H9 (cell line): ENCODE results near the gene BRF1. TPM values are rescaled to one million over a fixed set of nuclear protein-coding genes. Genes with fewer than 3 reads are reported as not detected.

ENCODE experiments used
- DNase-seq: peaks from one replicate; pipeline ENCODE4 v3.0.0-alpha.2; 2017
- H2AFZ ChIP-seq: one replicate; pipeline ENCODE4 v1.6.1; 2013; ENCODE audit warnings: mild to moderate bottlenecking, low read length, control low read depth, moderate library complexity
- H2AK5ac ChIP-seq: 2 replicates; pipeline ENCODE4 v1.6.1; 2013; ENCODE audit warnings: low read length, control low read depth, mixed read lengths; ENCODE audit not compliant: insufficient read length
- H2BK120ac ChIP-seq: one replicate; pipeline ENCODE4 v1.6.1; 2013; ENCODE audit warnings: low read depth, mild to moderate bottlenecking, low read length, control low read depth, inconsistent platforms; ENCODE audit not compliant: poor library complexity, severe bottlenecking
- H2BK12ac ChIP-seq: 2 replicates; pipeline ENCODE4 v1.6.1; 2013; ENCODE audit warnings: low read length, control low read depth, mixed read lengths, low read depth; ENCODE audit not compliant: insufficient read length
- H2BK15ac ChIP-seq: 2 replicates; pipeline ENCODE4 v1.6.1; 2013; ENCODE audit warnings: low read depth, low read length, control low read depth
- H2BK20ac ChIP-seq: one replicate; pipeline ENCODE4 v1.6.1; 2013; ENCODE audit warnings: low read depth, mild to moderate bottlenecking, low read length, control low read depth, inconsistent platforms; ENCODE audit not compliant: poor library complexity, severe bottlenecking
- H2BK5ac ChIP-seq: 2 replicates; pipeline ENCODE4 v1.6.1; 2013; ENCODE audit warnings: low read length, control low read depth, mixed read lengths; ENCODE audit not compliant: insufficient read length
- H3K14ac ChIP-seq: 2 replicates; pipeline ENCODE4 v1.6.1; 2013; ENCODE audit warnings: low read length, control low read depth; ENCODE audit not compliant: insufficient read depth
- H3K18ac ChIP-seq: 2 replicates; pipeline ENCODE4 v1.6.1; 2013; ENCODE audit warnings: low read depth, mild to moderate bottlenecking, mixed read lengths, low read length, control low read depth; ENCODE audit not compliant: insufficient read length
- H3K23ac ChIP-seq: 2 replicates; pipeline ENCODE4 v1.6.1; 2013; ENCODE audit warnings: low read length, control low read depth, mixed read lengths, low read depth; ENCODE audit not compliant: insufficient read length
- H3K23me2 ChIP-seq: 2 replicates; pipeline ENCODE4 v1.6.1; 2013; ENCODE audit warnings: low read depth, mild to moderate bottlenecking, mixed read lengths, low read length, control low read depth; ENCODE audit not compliant: insufficient read length, poor library complexity, severe bottlenecking
- H3K27ac ChIP-seq: 2 replicates; pipeline ENCODE4 v1.5.1; 2013; ENCODE audit warnings: low read length, control low read depth, mixed read lengths, low read depth; ENCODE audit not compliant: insufficient read length
- H3K27me3 ChIP-seq: 2 replicates; pipeline ENCODE4 v1.6.1; 2013; ENCODE audit warnings: low read length, control low read depth, inconsistent platforms; ENCODE audit not compliant: insufficient read depth
- H3K4ac ChIP-seq: 2 replicates; pipeline ENCODE4 v1.6.1; 2013; ENCODE audit warnings: low read depth, mild to moderate bottlenecking, control low read depth, inconsistent platforms, low read length, moderate library complexity
- H3K4me1 ChIP-seq: 2 replicates; pipeline ENCODE4 v1.6.1; 2013; ENCODE audit warnings: low read length, control low read depth, inconsistent platforms; ENCODE audit not compliant: insufficient read depth
- H3K4me2 ChIP-seq: 2 replicates; pipeline ENCODE4 v1.6.1; 2013; ENCODE audit warnings: low read length, control low read depth, mixed read lengths; ENCODE audit not compliant: insufficient read length, insufficient read depth
- H3K56ac ChIP-seq: 2 replicates; pipeline ENCODE4 v1.6.1; 2013; ENCODE audit warnings: low read depth, mild to moderate bottlenecking, mixed read lengths, low read length, control low read depth; ENCODE audit not compliant: insufficient read length
- H3K79me1 ChIP-seq: 2 replicates; pipeline ENCODE4 v1.6.1; 2013; ENCODE audit warnings: low read depth, mild to moderate bottlenecking, moderate library complexity, low read length, control low read depth, inconsistent platforms; ENCODE audit not compliant: insufficient read depth, poor library complexity, severe bottlenecking
- H3K79me2 ChIP-seq: 2 replicates; pipeline ENCODE4 v1.6.1; 2013; ENCODE audit warnings: low read length, control low read depth, inconsistent platforms; ENCODE audit not compliant: insufficient read depth
- H3K9ac ChIP-seq: 2 replicates; pipeline ENCODE4 v1.6.1; 2013; ENCODE audit warnings: low read length, control low read depth, mixed read lengths; ENCODE audit not compliant: insufficient read length; ENCODE audit errors: extremely low read depth
- H3K9me3 ChIP-seq: one replicate; pipeline ENCODE4 v1.6.1; 2013; ENCODE audit warnings: low read depth, low read length, inconsistent platforms; ENCODE audit not compliant: control insufficient read depth
- H3T11ph ChIP-seq: one replicate; pipeline ENCODE4 v1.6.1; 2013; ENCODE audit warnings: mild to moderate bottlenecking, low read length, control low read depth, inconsistent platforms
- H4K20me1 ChIP-seq: one replicate; pipeline ENCODE4 v1.6.1; 2013; ENCODE audit not compliant: control insufficient read depth, insufficient read length, insufficient read depth
- H4K5ac ChIP-seq: 2 replicates; pipeline ENCODE4 v1.6.1; 2013; ENCODE audit warnings: low read depth, mild to moderate bottlenecking, mixed read lengths, low read length, control low read depth; ENCODE audit not compliant: insufficient read length
- H4K8ac ChIP-seq: replicated peaks from 2 replicates; pipeline ENCODE4 v1.6.1; 2013; ENCODE audit warnings: low read length, control low read depth, mixed read lengths, low read depth; ENCODE audit not compliant: insufficient read length
- H4K91ac ChIP-seq: 2 replicates; pipeline ENCODE4 v1.6.1; 2013; ENCODE audit warnings: low read depth, mild to moderate bottlenecking, moderate library complexity, mixed read lengths, low read length, control low read depth; ENCODE audit not compliant: insufficient read length
- H3K27ac Mint-ChIP-seq, 3 experiments: 2 replicates in 2 of 3; 3 replicates in 1 of 3; pipeline ENCODE4 v1.8.0; 2020 to 2021; ENCODE audit warnings: mixed read lengths in 3 of 3, mild to moderate bottlenecking in 1 of 3, moderate library complexity in 1 of 3
- H3K27me3 Mint-ChIP-seq: 2 replicates; pipeline ENCODE4 v1.8.0; 2021; ENCODE audit warnings: low read depth, mild to moderate bottlenecking, moderate library complexity, mixed read lengths
- H3K36me3 Mint-ChIP-seq, 3 experiments: 2 replicates in 2 of 3; 3 replicates in 1 of 3; pipeline ENCODE4 v1.8.0; 2020 to 2021; ENCODE audit warnings: low read depth in 3 of 3, mixed read lengths in 3 of 3; ENCODE audit not compliant: insufficient read depth in 1 of 3
- H3K4me1 Mint-ChIP-seq, 2 experiments: 2 replicates each; pipeline ENCODE4 v1.8.0; 2020; ENCODE audit warnings: mixed read lengths in 2 of 2
- H3K4me3 Mint-ChIP-seq, 2 experiments: 2 replicates in 1 of 2; 3 replicates in 1 of 2; pipeline ENCODE4 v1.8.0; 2020 to 2021; ENCODE audit warnings: mild to moderate bottlenecking in 2 of 2, mixed read lengths in 2 of 2, moderate library complexity in 1 of 2
- H3K9me3 Mint-ChIP-seq, 2 experiments: 2 replicates in 1 of 2; 3 replicates in 1 of 2; pipeline ENCODE4 v1.8.0; 2020; ENCODE audit warnings: mild to moderate bottlenecking in 2 of 2, mixed read lengths in 2 of 2, moderate library complexity in 1 of 2
- CTCF ChIP-seq: fragments of 200-600 bp; sonication (generic); conservative IDR thresholded peaks from 3 replicates; pipeline ENCODE4 v1.8.0; 2021; ENCODE audit warnings: antibody characterized with exemption, mild to moderate bottlenecking
- WGBS: extraction: QIAGEN DNeasy Blood & Tissue Kit; methylation state at CpG from one replicate; pipeline ENCODE4 v1.1.7; 2013; ENCODE audit warnings: missing lambda C conversion rate, low lambda C conversion rate, mixed read lengths; ENCODE audit not compliant: insufficient read length; ENCODE audit errors: extremely low coverage; 5-methylcytosine and 5-hydroxymethylcytosine counted together
- total RNA-seq: library from RNA; stranded (reverse); gene quantifications from 2 replicates; pipeline ENCODE4 v1.2.1, GENCODE V29; 2021

BRF1 gene
- total RNA-seq, 1 experiment from 2014 or later: 28.3 TPM

DNA sequence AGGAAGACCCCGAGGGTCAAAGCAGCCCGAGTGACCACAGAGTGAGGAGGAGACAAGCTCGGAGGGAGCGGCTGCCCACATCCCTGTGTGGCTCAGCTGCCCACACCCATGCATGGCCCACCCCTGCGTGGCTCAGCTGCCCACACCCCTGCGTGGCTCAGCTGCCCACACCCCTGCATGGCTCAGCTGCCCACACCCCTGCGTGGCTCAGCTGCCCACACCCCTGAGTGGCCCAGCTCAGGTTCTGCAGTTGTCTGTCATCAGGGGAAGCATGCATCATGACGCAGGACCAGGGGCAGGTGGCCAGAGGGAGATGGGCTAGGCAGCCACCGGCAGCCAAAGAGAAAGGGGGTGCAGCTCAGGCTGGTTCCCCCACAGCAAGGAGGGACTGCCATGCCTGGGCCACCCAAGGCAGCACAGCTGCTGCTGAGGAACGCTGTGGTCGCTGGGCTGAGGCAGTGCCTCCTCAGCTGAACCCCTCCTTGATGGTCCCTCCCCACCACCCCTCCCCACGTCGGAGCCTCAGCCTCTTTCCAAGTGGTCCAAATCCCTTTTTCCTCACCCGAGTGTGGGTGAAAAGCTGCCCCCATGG lies 86.4 kb downstream of the BRF1 start:
- Histone ChIP-seq H3T11ph (no peak overlapping the region), H3K27me3 (no peaks in the 10 kb centered on the region), H3K79me2 (no peaks in the 10 kb centered on the region), H3K4me1 (no peaks in the 10 kb centered on the region), H3K56ac (no peak overlapping the region), H3K79me1 (no peaks in the 10 kb centered on the region), H4K91ac (no peak overlapping the region), H2BK12ac (no peak overlapping the region), H3K18ac (no peak overlapping the region), H2BK5ac (no peak overlapping the region), H3K23me2 (no peaks in the 10 kb centered on the region), H3K14ac (no peak overlapping the region), H4K8ac (no peak overlapping the region), H3K9me3 (no peaks in the 10 kb centered on the region), H3K4me2 (no peak overlapping the region), H3K23ac (no peak overlapping the region), H3K27ac (no peak overlapping the region), H2BK15ac (no peak overlapping the region), H3K4ac (no peak overlapping the region), H2AFZ (no peak overlapping the region), H4K20me1 (no peaks in the 10 kb centered on the region), H2BK20ac (no peak overlapping the region), H4K5ac (no peak overlapping the region), H3K9ac (no peak overlapping the region), H2AK5ac (no peak overlapping the region), H2BK120ac (no peak overlapping the region)
- Mint-ChIP-seq H3K27me3 (no peaks in the 10 kb centered on the region), H3K36me3 (peaks cover 0 to 14% (median 13%) of the 10 kb centered on the region in 3 experiments; a peak in 6 of 7 replicates), H3K4me1 (no peaks in the 10 kb centered on the region), H3K27ac (no peak overlapping the region; a peak in 2 of 7 replicates), H3K9me3 (no peaks in the 10 kb centered on the region; a peak in 1 of 5 replicates), H3K4me3 (no peak overlapping the region)
- no peak for DNase-seq
- WGBS: no CpG with 5 or more reads among the region's 14 CpGs
- TF ChIP-seq CTCF: no peak
